SHP77 (cell line): ENCODE data around the gene U2SURP.
A peak's percentile ranks its signal among the peaks of the same experiment; 100 is the strongest.
"Not testable (repeated sequence)": the region's sequence is repeated elsewhere in the genome, so short reads cannot be mapped to it uniquely, and the experiment has no call there.

Experiments
- DNase-seq, 2 experiments: peaks; one replicate each; lab custom pipeline; 2025; lab: John Stamatoyannopoulos, UW

The U2SURP gene

GRCh38 chr3:142976621-142977398 lies 24.6 kb upstream of the U2SURP start:
- peak; percentile 49 to 76 for DNase-seq

DNA sequence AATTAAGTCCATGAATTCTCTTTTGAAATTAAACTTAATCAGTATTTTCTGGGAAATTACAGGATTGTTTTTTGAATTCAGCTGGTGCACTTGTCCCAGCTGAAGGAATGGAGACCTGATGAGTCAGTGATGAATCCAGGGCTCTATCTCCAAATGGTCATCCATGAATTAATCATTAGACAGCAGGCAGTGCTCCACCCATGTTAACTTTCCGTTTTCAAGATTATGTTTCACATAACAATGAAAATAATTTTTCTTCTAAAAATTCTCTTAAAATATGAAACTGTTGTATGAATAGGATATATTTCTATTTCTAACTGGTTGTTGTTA lies 24.0 kb upstream of the U2SURP start:
- DNase-seq = no peak

GRCh38 chr3:142981108-142981507 lies 20.3 kb upstream of the U2SURP start:
- DNase-seq = no peak

DNA sequence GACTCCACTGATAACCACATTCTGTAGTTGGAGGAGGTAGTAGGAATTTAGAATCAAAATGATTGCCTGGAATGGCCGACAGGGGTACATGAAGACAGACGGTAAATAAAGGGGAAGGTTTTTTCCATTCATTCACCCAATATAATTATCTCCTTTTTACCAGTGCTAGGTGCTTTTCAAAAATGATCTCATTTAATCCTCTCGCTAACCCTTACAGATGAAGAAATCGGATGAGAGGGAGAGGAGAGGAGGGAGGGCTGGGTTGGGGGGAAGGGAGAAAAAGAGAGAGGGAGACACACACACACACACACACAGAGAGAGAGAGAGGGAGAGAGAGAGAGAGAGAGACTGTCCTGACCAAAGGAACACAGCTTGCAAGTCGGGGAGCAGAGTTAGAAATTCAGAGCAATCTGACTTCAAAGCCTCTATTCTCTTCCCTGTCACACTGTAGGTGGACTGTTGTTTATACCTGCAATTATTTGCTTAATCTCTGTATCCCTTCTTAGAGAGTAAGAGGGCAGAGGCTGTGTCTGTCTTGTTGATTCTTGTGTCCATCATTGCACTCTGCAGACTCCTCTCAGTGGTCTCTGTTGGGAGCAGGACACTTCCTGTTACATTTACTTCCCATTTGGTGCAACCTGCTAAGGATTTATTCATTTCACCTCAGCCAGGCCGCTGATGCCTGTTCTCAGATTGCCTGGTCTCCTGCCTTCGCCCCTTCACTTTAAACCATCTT lies 19.2 kb upstream of the U2SURP start:
- DNase-seq = no peak

DNA sequence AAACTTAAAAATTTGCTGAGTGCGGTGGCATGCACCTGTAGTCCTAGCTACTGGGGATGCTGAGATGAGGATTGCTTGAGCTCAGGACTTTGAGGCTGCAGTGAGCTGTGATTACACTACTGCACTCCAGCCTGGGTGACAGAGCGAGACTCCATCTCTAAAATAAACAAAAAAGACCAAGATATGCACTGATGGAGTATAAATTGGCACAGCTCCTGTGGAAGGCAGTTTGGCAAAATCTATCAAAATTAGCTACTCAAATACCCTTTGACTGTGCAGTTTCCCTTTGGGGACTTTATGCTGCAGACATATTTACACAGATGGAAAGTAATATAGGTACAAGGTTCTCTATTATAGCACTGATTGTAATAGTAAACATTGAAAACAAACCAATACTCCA lies 18.1 kb upstream of the U2SURP start:
- DNase-seq = no peak

GRCh38 chr3:142984255-142984654 lies 17.1 kb upstream of the U2SURP start:
- no peak for DNase-seq

GRCh38 chr3:142987080-142987700 lies 14.2 kb upstream of the U2SURP start:
- peak; percentile 27 to 35 for DNase-seq

GRCh38 chr3:142987707-142988106 lies 13.7 kb upstream of the U2SURP start:
- DNase-seq = no peak

GRCh38 chr3:142988221-142988620 lies 13.1 kb upstream of the U2SURP start:
- not testable (repeated sequence) for DNase-seq

DNA sequence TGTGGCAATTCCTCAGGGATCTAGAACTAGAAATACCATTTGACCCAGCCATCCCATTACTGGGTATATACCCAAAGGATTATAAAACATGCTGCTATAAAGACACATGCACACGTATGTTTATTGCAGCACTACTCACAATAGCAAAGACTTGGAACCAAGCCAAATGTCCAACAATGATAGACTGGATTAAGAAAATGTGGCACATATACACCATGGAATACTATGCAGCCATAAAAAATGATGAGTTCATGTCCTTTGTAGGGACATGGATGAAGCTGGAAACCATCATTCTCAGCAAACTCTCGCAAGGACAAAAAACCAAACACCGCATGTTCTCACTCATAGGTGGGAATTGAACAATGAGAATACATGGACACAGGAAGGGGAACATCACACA lies 12.5 kb upstream of the U2SURP start:
- not testable (repeated sequence) for DNase-seq

DNA sequence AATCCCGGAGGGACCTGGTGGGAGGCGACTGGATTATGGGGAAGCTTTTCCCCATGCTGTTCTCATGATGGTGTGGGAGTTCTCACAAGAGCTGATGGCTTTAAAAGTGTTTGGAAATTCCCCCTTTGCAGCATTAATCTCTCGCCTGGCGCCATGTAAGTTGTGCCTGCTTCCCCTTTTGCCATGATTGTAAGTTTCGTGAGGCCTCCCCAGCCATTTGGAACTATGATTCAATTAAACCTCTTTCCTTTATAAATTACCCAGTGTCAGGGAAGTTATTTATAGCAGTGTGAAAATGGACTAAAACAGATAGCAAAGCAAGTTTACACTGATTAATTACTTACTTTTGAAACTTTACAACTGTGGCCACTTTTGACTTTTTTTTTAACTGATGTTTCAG lies 10.6 kb upstream of the U2SURP start:
- DNase-seq = no peak

DNA sequence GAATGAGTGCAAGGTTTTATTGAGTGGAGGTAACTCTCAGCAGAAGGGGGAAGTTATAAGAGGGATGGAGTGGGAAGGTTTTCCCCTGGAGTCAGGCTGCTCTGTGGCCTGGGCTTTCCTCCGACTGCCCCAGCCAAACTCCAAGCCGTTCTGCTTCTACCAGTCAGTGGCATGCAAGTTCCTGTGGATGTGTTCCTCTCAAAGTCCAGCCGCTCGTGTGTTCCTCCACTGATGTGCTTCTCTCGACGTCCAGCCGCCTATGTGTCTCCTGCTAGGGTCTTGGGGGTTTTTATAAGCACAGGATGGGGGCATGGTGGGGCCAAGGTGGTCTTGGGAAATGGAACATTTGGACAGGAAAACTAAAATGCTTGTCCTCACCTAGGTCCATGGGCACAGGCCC lies 9.0 kb upstream of the U2SURP start:
- no peak for DNase-seq

GRCh38 chr3:142993958-142994442 lies 7.4 kb upstream of the U2SURP start:
- peak; percentile 58 to 69 for DNase-seq

DNA sequence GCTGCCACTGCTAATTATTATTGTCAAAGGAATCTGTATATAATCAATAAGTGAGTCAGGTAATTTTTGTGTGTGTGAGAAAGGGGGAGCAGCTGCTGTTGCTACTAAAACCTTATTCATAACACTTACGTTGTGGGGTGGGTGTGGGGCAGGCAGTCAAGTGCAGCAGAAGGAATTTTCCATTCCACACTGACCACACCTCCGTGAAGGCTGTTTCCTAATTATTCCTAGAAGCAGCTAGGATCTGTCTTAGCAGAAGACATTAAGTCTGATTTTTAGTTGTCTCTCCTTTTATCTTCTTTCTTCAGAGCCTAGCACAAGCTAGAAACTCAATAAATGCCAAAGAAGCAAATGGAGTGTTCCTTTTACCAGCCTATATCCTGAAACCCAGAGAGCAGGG lies 4.0 kb upstream of the U2SURP start:
- DNase-seq = no peak

DNA sequence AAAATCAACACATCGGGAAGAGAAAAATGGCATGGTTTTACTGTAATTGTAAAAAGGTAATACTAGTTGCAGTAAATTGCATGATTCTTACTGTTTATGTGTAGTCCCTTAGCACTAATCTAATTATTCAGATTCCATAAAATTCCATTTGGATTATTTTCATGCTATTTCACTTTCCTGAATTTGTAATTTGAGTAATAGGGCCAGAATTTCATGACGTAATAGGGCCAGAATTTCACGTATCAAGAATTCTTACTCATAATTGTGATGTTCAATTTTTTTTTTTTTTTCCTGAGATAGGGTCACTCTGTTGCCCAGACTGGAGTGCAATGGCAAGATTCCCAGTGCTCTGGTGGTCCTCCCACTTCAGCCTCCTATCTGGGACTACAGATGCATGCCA lies 2.9 kb upstream of the U2SURP start:
- DNase-seq = no peak

DNA sequence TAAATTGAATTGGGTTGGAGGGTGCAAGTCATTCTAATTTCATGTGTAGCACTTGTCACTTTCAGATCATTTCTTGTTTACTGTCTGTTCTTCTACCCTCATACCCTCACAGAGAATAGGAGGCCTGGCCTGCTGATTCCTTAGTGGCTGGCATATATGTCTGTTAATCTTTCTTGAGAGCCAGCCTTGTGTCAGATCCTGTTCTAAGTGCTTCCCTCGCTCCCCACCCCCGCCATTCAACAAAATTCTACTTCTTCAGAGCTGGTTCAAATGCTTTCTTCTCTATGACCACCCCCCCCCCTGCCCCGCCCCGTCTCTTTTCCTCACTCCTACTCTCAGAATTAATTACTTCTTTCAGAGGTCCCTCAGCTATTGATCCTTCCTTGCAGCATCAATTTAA lies 1.5 kb upstream of the U2SURP start:
- DNase-seq = no peak

GRCh38 chr3:143000528-143000927 lies 842 bp upstream of the U2SURP start:
- no peak for DNase-seq

DNA sequence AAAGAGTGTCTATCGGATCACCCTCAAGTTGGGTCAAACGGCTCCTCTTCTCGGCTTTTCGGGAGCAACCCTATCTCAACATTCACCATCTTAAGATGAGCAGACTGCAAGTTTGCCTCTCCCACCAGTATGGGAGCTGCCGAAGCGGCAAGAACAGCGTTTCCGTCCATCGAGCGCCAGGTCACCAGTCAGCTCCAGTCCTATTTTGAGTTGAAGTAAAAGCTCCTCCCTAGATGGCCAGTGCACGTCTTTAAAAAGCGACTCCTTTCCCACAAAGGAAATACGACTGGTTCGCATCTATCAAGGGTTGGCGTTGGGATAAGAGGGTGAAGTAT lies 369 bp upstream of the U2SURP start:
- DNase-seq = no peak

- DNase-seq = peak in 1 of 2 experiments; percentile 16
Observed at GRCh38 chr3:143002083-143002712, 828 bp downstream of the U2SURP start.

DNA sequence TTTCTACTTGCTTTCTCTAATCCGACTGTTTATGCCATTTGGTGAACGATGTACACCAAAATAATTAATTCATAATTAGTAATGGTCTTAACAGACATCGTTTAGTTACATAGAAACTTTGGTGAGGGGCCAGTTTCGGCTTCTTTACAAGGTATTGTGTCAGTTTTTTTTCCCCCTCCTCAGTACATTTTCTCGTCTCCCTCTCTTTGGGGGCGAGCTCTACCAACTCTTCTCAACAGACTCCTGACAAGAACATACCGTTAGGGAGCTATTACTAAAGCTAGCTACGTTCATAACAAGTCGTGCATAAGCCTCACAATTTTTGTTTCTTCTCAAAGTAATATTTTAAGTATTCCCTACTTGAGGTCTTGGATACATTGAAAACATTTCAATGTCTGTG lies 1.4 kb downstream of the U2SURP start:
- DNase-seq = no peak

- DNase-seq = no peak
Observed at GRCh38 chr3:143004823-143005222, 3.5 kb downstream of the U2SURP start.

GRCh38 chr3:143010024-143010423 lies 8.7 kb downstream of the U2SURP start:
- DNase-seq = no peak

GRCh38 chr3:143011705-143012104 lies 10.3 kb downstream of the U2SURP start:
- no peak for DNase-seq
